ENCODE results near the gene MBTPS1. TPM values are rescaled to one million over a fixed set of nuclear protein-coding genes. Genes with fewer than 3 reads are reported as not detected.

The MBTPS1 gene
- total RNA-seq, 5 donors from 2014 or later (not counting 1 experiment from before 2014, with no cell fraction given), result 122 to 142 (median 131) TPM

DNA sequence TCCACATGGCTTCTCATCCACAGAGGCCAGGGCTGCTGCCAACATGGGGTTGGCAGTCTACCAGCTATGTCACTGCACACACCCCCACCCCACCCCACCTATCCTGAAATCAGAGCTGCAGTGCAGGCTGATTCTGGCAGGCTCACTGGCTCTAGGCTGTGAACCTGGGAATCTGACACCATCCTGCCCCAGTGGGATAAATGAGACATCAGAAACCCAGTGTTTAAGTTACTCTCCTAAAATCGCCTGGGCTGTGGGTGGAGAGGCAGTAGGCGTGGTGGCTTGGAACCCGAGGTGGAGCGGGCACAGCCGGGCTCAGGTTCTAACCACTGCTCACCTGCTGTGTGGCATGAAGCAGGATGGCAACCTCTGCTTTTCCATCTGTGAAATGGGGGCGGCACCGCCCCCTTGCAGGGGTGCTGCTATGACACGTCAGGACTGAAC, 79.7 kb downstream of the MBTPS1 start:
- no peaks in the 10 kb centered on the region for H3K4me1 ChIP-seq (ENCODE audit: control insufficient read depth in 1 of 2, extremely low read depth in 1 of 2, insufficient read depth in 2 of 2, low read length in 2 of 2)
- H3K27me3 ChIP-seq (replicated peaks in 1 of 2; ENCODE audit: control insufficient read depth in 2 of 2, extremely low read depth in 1 of 2, insufficient read depth in 2 of 2, low read length in 1 of 2), result peaks cover 0 to 13% of the 10 kb centered on the region in 2 experiments
- H3K9me3 Mint-ChIP-seq, result peaks cover 0 to 4% (median 4%) of the 10 kb centered on the region in 3 donors
- ATAC-seq (replicated peaks in 1 of 4) (no peak), DNase-seq (no peak)
- peaks cover 4 to 11% of the 10 kb centered on the region in 2 donors for H3K27me3 Mint-ChIP-seq
- no peaks in the 10 kb centered on the region for H3K36me3 Mint-ChIP-seq
- H3K9me3 ChIP-seq, result no peaks in the 10 kb centered on the region
- H3K4me1 Mint-ChIP-seq, result no peaks in the 10 kb centered on the region
- no peak overlapping the region for H3K27ac Mint-ChIP-seq
- WGBS (ENCODE audit: insufficient coverage), result 69% methylated on average over 8 of the region's 8 CpGs
- no peaks in the 10 kb centered on the region for H3K36me3 ChIP-seq (ENCODE audit: control insufficient read depth in 2 of 2, extremely low read depth in 1 of 2, insufficient read depth in 1 of 2, low read length in 1 of 2)
- no peak overlapping the region for H3K27ac ChIP-seq (ENCODE audit: low read length)
- H3K4me3 ChIP-seq (ENCODE audit: control insufficient read depth in 1 of 2, extremely low read depth in 1 of 2, low read length in 1 of 2), result no peak overlapping the region
- POLR2A ChIA-PET, result no interaction called here
- H3K4me3 Mint-ChIP-seq, result no peak overlapping the region
- CTCF ChIA-PET, result no interaction called here

DNA sequence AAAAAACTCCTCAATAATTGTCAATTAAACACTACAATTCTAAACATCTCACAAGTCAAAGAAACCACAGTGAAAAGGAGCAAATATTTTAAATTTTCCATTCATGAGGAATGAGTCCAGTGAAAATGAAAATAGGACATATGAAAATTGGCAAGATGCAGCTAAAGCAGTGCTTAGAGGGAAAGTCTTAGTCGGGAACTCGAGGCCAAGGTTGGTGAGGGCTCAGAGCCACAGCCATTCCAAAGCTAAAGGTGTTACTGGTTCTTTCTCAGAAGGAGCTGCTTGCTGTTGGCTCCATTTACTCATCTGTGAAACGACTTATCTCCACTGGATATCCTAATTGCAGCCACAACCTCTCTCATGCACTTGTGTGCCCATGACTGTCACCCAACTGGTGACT, 80.6 kb downstream of the MBTPS1 start:
- Mint-ChIP-seq H3K9me3 (peaks cover 0 to 4% (median 4%) of the 10 kb centered on the region in 3 donors), H3K27ac (no peak overlapping the region), H3K4me3 (no peak overlapping the region), H3K36me3 (no peaks in the 10 kb centered on the region), H3K4me1 (no peaks in the 10 kb centered on the region), H3K27me3 (peaks cover 8 to 11% of the 10 kb centered on the region in 2 donors)
- WGBS (ENCODE audit: insufficient coverage), result 20% methylated on average over 1 of the region's 3 CpGs
- H3K27ac ChIP-seq (ENCODE audit: low read length), result no peak overlapping the region
- ATAC-seq (replicated peaks in 1 of 4) (no peak), DNase-seq (no peak)
- no peak overlapping the region for H3K4me3 ChIP-seq (ENCODE audit: control insufficient read depth in 1 of 2, extremely low read depth in 1 of 2, low read length in 1 of 2)
- CTCF ChIA-PET, result no interaction called here
- peaks cover 0 to 16% of the 10 kb centered on the region in 2 experiments for H3K27me3 ChIP-seq (replicated peaks in 1 of 2; ENCODE audit: control insufficient read depth in 2 of 2, extremely low read depth in 1 of 2, insufficient read depth in 2 of 2, low read length in 1 of 2)
- POLR2A ChIA-PET, result no interaction called here
- no peaks in the 10 kb centered on the region for H3K36me3 ChIP-seq (ENCODE audit: control insufficient read depth in 2 of 2, extremely low read depth in 1 of 2, insufficient read depth in 1 of 2, low read length in 1 of 2)
- no peaks in the 10 kb centered on the region for H3K9me3 ChIP-seq
- no peaks in the 10 kb centered on the region for H3K4me1 ChIP-seq (ENCODE audit: control insufficient read depth in 1 of 2, extremely low read depth in 1 of 2, insufficient read depth in 2 of 2, low read length in 2 of 2)

GRCh38 chr16:84034516-84034915, 82.2 kb downstream of the MBTPS1 start:
- ATAC-seq (replicated peaks in 1 of 4) (no peak), DNase-seq (no peak)
- 80% methylated on average over 12 of the region's 12 CpGs for WGBS (ENCODE audit: insufficient coverage)
- Histone ChIP-seq H3K27ac (ENCODE audit: low read length) (no peak overlapping the region), H3K9me3 (no peaks in the 10 kb centered on the region), H3K36me3 (ENCODE audit: control insufficient read depth in 2 of 2, extremely low read depth in 1 of 2, insufficient read depth in 1 of 2, low read length in 1 of 2) (no peaks in the 10 kb centered on the region), H3K4me3 (ENCODE audit: control insufficient read depth in 1 of 2, extremely low read depth in 1 of 2, low read length in 1 of 2) (no peak overlapping the region), H3K4me1 (ENCODE audit: control insufficient read depth in 1 of 2, extremely low read depth in 1 of 2, insufficient read depth in 2 of 2, low read length in 2 of 2) (peaks cover 0 to 3% of the 10 kb centered on the region in 2 experiments), H3K27me3 (replicated peaks in 1 of 2; ENCODE audit: control insufficient read depth in 2 of 2, extremely low read depth in 1 of 2, insufficient read depth in 2 of 2, low read length in 1 of 2) (peaks cover 0 to 14% of the 10 kb centered on the region in 2 experiments)
- Mint-ChIP-seq H3K4me3 (no peak overlapping the region), H3K27me3 (peaks cover 4 to 18% of the 10 kb centered on the region in 2 donors), H3K9me3 (peaks cover 0 to 4% (median 4%) of the 10 kb centered on the region in 3 donors), H3K27ac (no peak overlapping the region), H3K4me1 (peaks cover 2 to 9% (median 4%) of the 10 kb centered on the region in 3 donors), H3K36me3 (no peaks in the 10 kb centered on the region)
- CTCF ChIA-PET, result no interaction called here
- POLR2A ChIA-PET, result no interaction called here

DNA sequence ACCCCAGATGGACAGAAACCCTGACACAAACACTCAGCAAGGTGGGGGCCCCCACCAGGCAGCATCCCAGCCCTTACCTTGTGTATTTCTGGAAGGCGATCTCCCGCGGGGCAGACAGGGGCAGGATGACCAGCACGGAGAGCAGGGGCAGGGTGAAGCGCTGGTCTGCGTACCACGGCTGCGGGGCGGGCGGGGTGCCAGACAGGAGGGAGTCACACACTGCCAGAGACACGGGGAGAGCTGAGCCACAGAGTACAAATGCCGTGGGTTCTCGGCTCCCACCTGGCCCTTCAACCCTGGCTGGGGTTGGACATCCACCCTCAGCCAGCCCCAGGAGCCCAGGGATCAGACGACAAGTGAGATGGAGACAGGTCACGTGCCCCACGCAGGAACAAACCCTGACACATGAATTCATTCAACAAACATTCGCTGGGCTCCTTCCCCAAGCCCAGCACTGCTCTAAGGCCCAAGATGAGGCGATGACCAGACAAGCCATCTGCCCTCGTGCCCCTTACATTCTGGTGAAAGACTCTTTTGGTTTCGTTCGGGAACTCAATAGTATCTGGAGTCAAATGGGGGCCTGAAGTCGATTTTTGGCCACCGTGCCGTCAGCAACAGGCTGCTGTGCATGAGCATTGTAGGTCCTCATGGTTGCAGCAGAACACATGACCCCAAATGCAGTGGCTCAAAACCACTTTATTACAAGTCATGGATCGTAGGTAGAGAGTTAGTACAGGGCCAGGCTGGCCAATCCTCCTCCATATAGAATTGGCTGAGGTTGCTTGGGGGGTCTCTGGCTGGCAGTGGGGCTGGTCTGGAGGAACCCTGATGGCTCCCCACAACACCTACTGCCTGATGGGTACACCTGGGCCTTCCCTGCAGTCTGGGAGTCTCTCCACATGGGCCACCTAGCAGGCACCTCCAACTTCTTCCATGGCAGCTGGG, 83.2 kb downstream of the MBTPS1 start:
- WGBS (ENCODE audit: insufficient coverage), result 85% methylated on average over 21 of the region's 25 CpGs
- Mint-ChIP-seq H3K4me1 (peaks cover 5 to 13% (median 8%) of the 10 kb centered on the region in 3 donors), H3K4me3 (no peak overlapping the region), H3K27me3 (peaks cover 3 to 26% of the 10 kb centered on the region in 2 donors), H3K36me3 (no peaks in the 10 kb centered on the region), H3K9me3 (peaks cover 0 to 4% (median 4%) of the 10 kb centered on the region in 3 donors), H3K27ac (no peak overlapping the region)
- H3K27me3 ChIP-seq (replicated peaks in 1 of 2; ENCODE audit: control insufficient read depth in 2 of 2, extremely low read depth in 1 of 2, insufficient read depth in 2 of 2, low read length in 1 of 2), result peaks cover 0 to 20% of the 10 kb centered on the region in 2 experiments
- no peaks in the 10 kb centered on the region for H3K36me3 ChIP-seq (ENCODE audit: control insufficient read depth in 2 of 2, extremely low read depth in 1 of 2, insufficient read depth in 1 of 2, low read length in 1 of 2)
- ChIA-PET POLR2A (no interaction called here), CTCF (no interaction called here)
- peaks cover 0 to 10% of the 10 kb centered on the region in 2 experiments for H3K4me1 ChIP-seq (ENCODE audit: control insufficient read depth in 1 of 2, extremely low read depth in 1 of 2, insufficient read depth in 2 of 2, low read length in 2 of 2)
- no peak overlapping the region for H3K4me3 ChIP-seq (ENCODE audit: control insufficient read depth in 1 of 2, extremely low read depth in 1 of 2, low read length in 1 of 2)
- no peaks in the 10 kb centered on the region for H3K9me3 ChIP-seq
- no peak for DNase-seq
- H3K27ac ChIP-seq (ENCODE audit: low read length), result no peak overlapping the region
- no peak for ATAC-seq (replicated peaks in 1 of 4)

DNA sequence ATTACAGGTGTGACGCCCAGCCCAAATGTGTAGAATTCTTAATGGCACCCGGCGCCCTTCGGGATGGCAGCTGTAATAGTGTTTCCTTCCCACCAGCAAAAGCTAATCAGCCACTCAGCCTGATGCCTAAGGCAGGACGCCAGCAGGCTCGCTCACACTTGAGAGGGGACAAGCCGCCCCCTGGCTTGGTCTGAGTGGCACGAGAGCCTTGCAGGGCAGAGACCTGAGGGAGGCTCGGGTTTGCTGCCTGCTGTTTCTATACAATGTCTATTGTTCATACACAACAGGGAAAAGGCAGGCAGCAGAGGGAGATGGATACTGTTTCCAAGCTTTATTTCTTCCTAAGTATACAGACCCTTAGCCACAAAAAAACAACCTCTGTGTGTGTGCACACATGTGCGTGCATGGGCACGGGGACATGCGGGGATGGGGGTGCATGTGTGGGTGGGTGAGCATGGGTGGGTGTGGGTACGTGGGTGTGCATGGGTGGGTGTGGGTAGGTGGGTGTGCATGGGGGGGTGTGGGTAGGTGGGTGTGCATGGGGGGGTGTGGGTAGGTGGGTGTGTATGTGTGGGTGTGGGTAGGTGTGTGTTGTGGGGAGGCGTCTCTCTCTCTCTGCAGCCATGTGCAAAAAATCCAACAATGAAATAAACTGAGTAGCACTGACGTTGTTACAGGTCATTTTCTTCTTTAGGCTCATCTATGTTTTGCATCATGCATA, 84.1 kb downstream of the MBTPS1 start:
- ChIA-PET CTCF (no interaction called here), POLR2A (no interaction called here)
- Histone ChIP-seq H3K4me3 (ENCODE audit: control insufficient read depth in 1 of 2, extremely low read depth in 1 of 2, low read length in 1 of 2) (no peak overlapping the region), H3K27ac (ENCODE audit: low read length) (no peak overlapping the region), H3K36me3 (ENCODE audit: control insufficient read depth in 2 of 2, extremely low read depth in 1 of 2, insufficient read depth in 1 of 2, low read length in 1 of 2) (no peaks in the 10 kb centered on the region), H3K27me3 (replicated peaks in 1 of 2; ENCODE audit: control insufficient read depth in 2 of 2, extremely low read depth in 1 of 2, insufficient read depth in 2 of 2, low read length in 1 of 2) (peaks cover 0 to 26% of the 10 kb centered on the region in 2 experiments), H3K9me3 (no peaks in the 10 kb centered on the region), H3K4me1 (ENCODE audit: control insufficient read depth in 1 of 2, extremely low read depth in 1 of 2, insufficient read depth in 2 of 2, low read length in 2 of 2) (peaks cover 0 to 10% of the 10 kb centered on the region in 2 experiments)
- WGBS (ENCODE audit: insufficient coverage), result 71% methylated on average over 10 of the region's 15 CpGs
- Mint-ChIP-seq H3K27ac (no peak overlapping the region), H3K4me3 (no peak overlapping the region), H3K27me3 (peaks cover 8 to 29% of the 10 kb centered on the region in 2 donors), H3K4me1 (peaks cover 5 to 13% (median 8%) of the 10 kb centered on the region in 3 donors), H3K36me3 (no peaks in the 10 kb centered on the region), H3K9me3 (peaks cover 0 to 4% (median 4%) of the 10 kb centered on the region in 3 donors)
- ATAC-seq (replicated peaks in 1 of 4) (no peak), DNase-seq (no peak)

GRCh38 chr16:84031556-84031955, 85.2 kb downstream of the MBTPS1 start:
- WGBS (ENCODE audit: insufficient coverage), result 77% methylated on average over 15 of the region's 17 CpGs
- peaks cover 5 to 13% (median 8%) of the 10 kb centered on the region in 3 donors for H3K4me1 Mint-ChIP-seq
- peaks cover 0 to 4% (median 4%) of the 10 kb centered on the region in 3 donors for H3K9me3 Mint-ChIP-seq
- peaks cover 13 to 35% of the 10 kb centered on the region in 2 donors for H3K27me3 Mint-ChIP-seq
- ChIA-PET POLR2A (no interaction called here), CTCF (no interaction called here)
- ATAC-seq (replicated peaks in 1 of 4) (no peak), DNase-seq (no peak)
- Histone ChIP-seq H3K4me1 (ENCODE audit: control insufficient read depth in 1 of 2, extremely low read depth in 1 of 2, insufficient read depth in 2 of 2, low read length in 2 of 2) (peaks cover 0 to 10% of the 10 kb centered on the region in 2 experiments), H3K9me3 (no peaks in the 10 kb centered on the region), H3K27ac (ENCODE audit: low read length) (no peak overlapping the region), H3K4me3 (ENCODE audit: control insufficient read depth in 1 of 2, extremely low read depth in 1 of 2, low read length in 1 of 2) (no peak overlapping the region), H3K27me3 (replicated peaks in 1 of 2; ENCODE audit: control insufficient read depth in 2 of 2, extremely low read depth in 1 of 2, insufficient read depth in 2 of 2, low read length in 1 of 2) (peaks cover 0 to 34% of the 10 kb centered on the region in 2 experiments), H3K36me3 (ENCODE audit: control insufficient read depth in 2 of 2, extremely low read depth in 1 of 2, insufficient read depth in 1 of 2, low read length in 1 of 2) (no peaks in the 10 kb centered on the region)
- H3K4me3 Mint-ChIP-seq, result no peak overlapping the region
- H3K36me3 Mint-ChIP-seq, result no peaks in the 10 kb centered on the region
- no peak overlapping the region for H3K27ac Mint-ChIP-seq

Measured in T-cell (primary cell).